Naive B cell (primary cell): ENCODE results near the gene NFIB. TPM values are rescaled to one million over a fixed set of nuclear protein-coding genes. Genes with fewer than 3 reads are reported as not detected.

ENCODE experiments used
- ATAC-seq, 2 donors: fragments of 150-1000 bp; cut with Tn5 transposase; 2 replicates each; pipeline ENCODE4 v1.10.0; 2021; ENCODE audit warnings: low read depth in 2 of 2, mild to moderate bottlenecking in 2 of 2, moderate library complexity in 2 of 2
- DNase-seq: peaks from one replicate; pipeline ENCODE4 v3.0.0; 2022
- H3K27ac Mint-ChIP-seq, 6 donors: one replicate each; pipeline ENCODE4 v1.8.0; 2020 to 2022; ENCODE audit warnings: mild to moderate bottlenecking in 6 of 6, mixed read lengths in 6 of 6, moderate library complexity in 5 of 6, inconsistent platforms in 2 of 6
- H3K27me3 Mint-ChIP-seq, 3 donors: one replicate each; pipeline ENCODE4 v1.8.0; 2021 to 2022; ENCODE audit warnings: mixed read lengths in 3 of 3, mild to moderate bottlenecking in 1 of 3
- H3K36me3 Mint-ChIP-seq, 2 donors: one replicate each; pipeline ENCODE4 v1.8.0; 2020 to 2022; ENCODE audit warnings: mixed read lengths in 2 of 2, inconsistent platforms in 1 of 2, mild to moderate bottlenecking in 1 of 2
- H3K4me1 Mint-ChIP-seq, 3 donors: one replicate each; pipeline ENCODE4 v1.8.0; 2020 to 2022; ENCODE audit warnings: mixed read lengths in 3 of 3, inconsistent platforms in 1 of 3, mild to moderate bottlenecking in 1 of 3, moderate library complexity in 1 of 3
- H3K4me3 Mint-ChIP-seq, 8 donors: one replicate each; pipeline ENCODE4 v1.8.0; 2020 to 2022; ENCODE audit warnings: mild to moderate bottlenecking in 8 of 8, mixed read lengths in 8 of 8, moderate library complexity in 8 of 8, inconsistent platforms in 2 of 8
- H3K9me3 Mint-ChIP-seq, 7 donors: one replicate each; pipeline ENCODE4 v1.8.0; 2020 to 2022; ENCODE audit warnings: mixed read lengths in 7 of 7, mild to moderate bottlenecking in 5 of 7, inconsistent platforms in 2 of 7, moderate library complexity in 1 of 7
- polyA plus RNA-seq, 6 donors: library from polyadenylated mRNA; unstranded; fragments of 300-500 nt; fragmentation: Illumina TruSeq; gene quantifications; one replicate each; pipeline ENCODE4 v1.2.3, GENCODE V29; 2021; ENCODE audit warnings: low read depth in 6 of 6

NFIB gene
- polyA plus RNA-seq, 6 donors from 2014 or later = 0.31 to 0.69 (median 0.41) TPM; not detected in 3

DNA sequence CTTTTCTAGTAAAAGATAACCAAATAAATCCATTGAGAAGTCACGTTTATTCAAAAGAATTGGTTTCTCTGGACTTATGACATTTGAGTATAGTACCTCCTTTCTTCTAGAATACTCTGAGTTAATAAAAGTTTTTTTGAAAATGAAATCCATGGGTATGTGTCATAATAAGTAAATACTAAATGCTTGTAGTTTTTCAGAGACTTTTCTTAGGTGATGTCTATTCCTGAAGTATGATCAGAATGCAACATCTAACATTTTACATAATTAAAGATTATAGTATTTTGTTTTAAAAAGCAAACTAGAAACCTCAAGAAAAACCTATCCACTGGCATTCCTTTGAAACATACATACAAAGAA lies 63.2 kb downstream of the NFIB start:
- Mint-ChIP-seq H3K4me1 (no peaks in the 10 kb centered on the region), H3K27ac (no peak overlapping the region), H3K9me3 (peaks cover 0 to 4% (median 2%) of the 10 kb centered on the region in 7 donors), H3K4me3 (no peak overlapping the region), H3K36me3 (no peaks in the 10 kb centered on the region), H3K27me3 (no peaks in the 10 kb centered on the region)
- ATAC-seq (no peak), DNase-seq (no peak)

- ATAC-seq (no peak), DNase-seq (no peak)
- Mint-ChIP-seq H3K4me1 (no peaks in the 10 kb centered on the region), H3K27me3 (peaks cover 0 to 4% (median 0%) of the 10 kb centered on the region in 3 donors), H3K36me3 (no peaks in the 10 kb centered on the region), H3K9me3 (peaks cover 0 to 4% (median 2%) of the 10 kb centered on the region in 7 donors), H3K27ac (no peak overlapping the region), H3K4me3 (no peak overlapping the region)
Measured at GRCh38 chr9:14249527-14249926, 64.4 kb downstream of the NFIB start.

DNA sequence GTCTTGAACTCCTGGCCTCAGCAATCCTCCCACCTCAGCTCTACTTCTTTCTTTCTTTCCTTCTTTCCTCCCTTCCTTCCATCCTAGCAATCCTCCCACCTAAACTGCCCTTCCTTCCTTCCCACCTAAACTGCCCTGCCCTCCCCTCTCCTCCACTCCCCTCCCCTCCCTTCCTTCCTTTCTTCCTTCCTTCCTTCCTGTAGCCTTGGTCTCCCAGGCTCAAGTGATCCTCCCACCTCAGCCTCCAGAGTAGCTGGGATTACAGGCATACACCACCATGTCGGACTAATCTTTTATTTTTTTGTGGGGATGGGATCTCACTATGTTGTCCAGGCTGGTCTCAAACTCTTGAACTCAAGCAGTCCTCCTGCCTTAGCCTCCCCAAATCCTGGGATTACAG lies 65.8 kb downstream of the NFIB start:
- ATAC-seq = no peak
- no peak for DNase-seq
- no peak overlapping the region for H3K4me3 Mint-ChIP-seq
- H3K9me3 Mint-ChIP-seq = peaks cover 0 to 3% (median 0%) of the 10 kb centered on the region in 7 donors
- H3K36me3 Mint-ChIP-seq = no peaks in the 10 kb centered on the region
- peaks cover 0 to 4% (median 0%) of the 10 kb centered on the region in 3 donors for H3K27me3 Mint-ChIP-seq
- H3K27ac Mint-ChIP-seq = no peak overlapping the region
- no peaks in the 10 kb centered on the region for H3K4me1 Mint-ChIP-seq

- DNase-seq (no peak), ATAC-seq (no peak)
- Mint-ChIP-seq H3K9me3 (peaks cover 0 to 3% (median 0%) of the 10 kb centered on the region in 7 donors), H3K36me3 (no peaks in the 10 kb centered on the region), H3K27me3 (peaks cover 0 to 4% (median 0%) of the 10 kb centered on the region in 3 donors), H3K27ac (no peak overlapping the region), H3K4me3 (no peak overlapping the region), H3K4me1 (no peaks in the 10 kb centered on the region)
Measured at GRCh38 chr9:14247577-14247976, 66.4 kb downstream of the NFIB start.

DNA sequence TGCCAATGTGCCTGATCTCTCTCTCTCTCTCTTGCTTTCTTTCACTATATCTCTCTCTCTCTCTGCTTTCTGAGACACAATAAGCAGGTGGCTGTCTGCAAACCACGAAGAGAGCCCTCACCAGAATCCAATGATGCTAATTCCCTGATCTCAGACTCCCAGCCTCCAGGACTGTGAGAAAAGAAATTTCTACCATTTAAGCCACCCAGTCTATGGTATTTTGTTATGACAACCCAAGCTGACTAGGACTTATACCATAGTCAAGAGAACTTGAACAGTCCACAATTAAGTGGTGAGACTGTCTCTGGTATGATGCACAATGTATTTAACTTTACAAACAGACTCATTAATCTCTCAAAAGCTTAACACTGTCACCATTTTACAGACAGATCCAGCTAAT lies 67.0 kb downstream of the NFIB start:
- no peak overlapping the region for H3K4me3 Mint-ChIP-seq
- H3K9me3 Mint-ChIP-seq = peaks cover 0 to 3% (median 0%) of the 10 kb centered on the region in 7 donors
- no peaks in the 10 kb centered on the region for H3K4me1 Mint-ChIP-seq
- DNase-seq (no peak), ATAC-seq (no peak)
- H3K27ac Mint-ChIP-seq = no peak overlapping the region
- peaks cover 0 to 4% (median 0%) of the 10 kb centered on the region in 3 donors for H3K27me3 Mint-ChIP-seq
- H3K36me3 Mint-ChIP-seq = no peaks in the 10 kb centered on the region

GRCh38 chr9:14245901-14246525 lies 67.9 kb downstream of the NFIB start:
- H3K4me1 Mint-ChIP-seq = no peaks in the 10 kb centered on the region
- DNase-seq = no peak
- peaks cover 0 to 3% (median 0%) of the 10 kb centered on the region in 7 donors for H3K9me3 Mint-ChIP-seq
- no peak overlapping the region for H3K27ac Mint-ChIP-seq
- no peak overlapping the region for H3K4me3 Mint-ChIP-seq
- no peak for ATAC-seq
- H3K27me3 Mint-ChIP-seq = peaks cover 0 to 4% (median 0%) of the 10 kb centered on the region in 3 donors
- H3K36me3 Mint-ChIP-seq = no peaks in the 10 kb centered on the region

- DNase-seq = no peak
- no peaks in the 10 kb centered on the region for H3K4me1 Mint-ChIP-seq
- ATAC-seq = no peak
- H3K27ac Mint-ChIP-seq = no peak overlapping the region
- H3K36me3 Mint-ChIP-seq = no peaks in the 10 kb centered on the region
- H3K4me3 Mint-ChIP-seq = no peak overlapping the region
- H3K27me3 Mint-ChIP-seq = peaks cover 0 to 4% (median 0%) of the 10 kb centered on the region in 3 donors
- peaks cover 0 to 4% (median 0%) of the 10 kb centered on the region in 7 donors for H3K9me3 Mint-ChIP-seq
Measured at GRCh38 chr9:14243514-14244042, 70.4 kb downstream of the NFIB start.

GRCh38 chr9:14242150-14242805 lies 71.7 kb downstream of the NFIB start:
- Mint-ChIP-seq H3K27me3 (peaks cover 4 to 6% (median 5%) of the 10 kb centered on the region in 3 donors), H3K4me1 (no peaks in the 10 kb centered on the region), H3K36me3 (no peaks in the 10 kb centered on the region), H3K4me3 (no peak overlapping the region), H3K27ac (no peak overlapping the region), H3K9me3 (peaks cover 0 to 5% (median 0%) of the 10 kb centered on the region in 7 donors)
- ATAC-seq (no peak), DNase-seq (no peak)

DNA sequence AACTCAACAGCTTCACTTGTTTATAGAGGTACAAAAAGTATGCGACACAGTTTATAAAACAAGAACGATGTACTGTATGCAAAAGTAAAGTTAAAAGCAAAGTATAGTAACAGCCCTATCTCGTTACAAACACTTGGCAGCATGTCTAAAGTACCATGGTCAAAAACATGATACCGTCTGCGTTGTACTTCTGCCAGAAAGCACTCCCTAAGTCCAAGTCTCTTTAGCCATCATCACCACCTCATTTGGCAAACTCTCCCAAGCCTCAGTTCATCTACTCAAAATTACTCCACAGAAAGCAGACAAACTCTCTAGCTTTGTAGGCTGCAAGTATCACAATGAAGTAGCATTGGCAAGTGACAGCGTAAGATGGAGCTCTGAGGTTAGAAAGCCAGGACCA lies 73.4 kb downstream of the NFIB start:
- no peak for ATAC-seq
- H3K9me3 Mint-ChIP-seq = peaks cover 0 to 5% (median 0%) of the 10 kb centered on the region in 7 donors
- H3K4me1 Mint-ChIP-seq = no peaks in the 10 kb centered on the region

DNA sequence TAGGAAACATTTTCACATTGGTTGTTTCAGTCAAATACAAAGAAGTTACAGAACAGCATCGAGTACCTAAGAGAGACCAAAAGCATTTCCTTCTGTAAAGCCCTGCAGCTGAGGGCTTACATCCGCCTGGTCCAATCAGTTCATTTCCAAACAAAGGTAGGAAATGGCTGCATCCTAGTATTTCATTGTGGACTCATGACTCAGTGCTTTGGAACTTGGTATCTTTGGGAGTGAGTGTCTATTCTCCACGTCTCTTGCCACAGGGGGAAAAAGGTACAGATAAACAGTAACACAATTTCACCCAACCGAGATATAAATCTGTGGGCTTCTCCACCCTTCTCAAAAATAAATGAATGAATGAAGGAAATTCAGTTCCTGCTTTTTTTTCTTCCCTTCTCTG lies 75.4 kb downstream of the NFIB start:
- Mint-ChIP-seq H3K4me1 (no peaks in the 10 kb centered on the region), H3K27ac (no peak overlapping the region), H3K4me3 (no peak overlapping the region), H3K9me3 (peaks cover 0 to 5% (median 0%) of the 10 kb centered on the region in 7 donors), H3K36me3 (no peaks in the 10 kb centered on the region), H3K27me3 (peaks cover 0 to 6% (median 5%) of the 10 kb centered on the region in 3 donors)
- ATAC-seq (no peak), DNase-seq (no peak)

More for the DNA sequence above, 73.4 kb downstream of the NFIB start:
- no peak for DNase-seq
- H3K36me3 Mint-ChIP-seq = no peaks in the 10 kb centered on the region
- H3K4me3 Mint-ChIP-seq = no peak overlapping the region
- no peak overlapping the region for H3K27ac Mint-ChIP-seq
- H3K27me3 Mint-ChIP-seq = peaks cover 4 to 6% (median 5%) of the 10 kb centered on the region in 3 donors

DNA sequence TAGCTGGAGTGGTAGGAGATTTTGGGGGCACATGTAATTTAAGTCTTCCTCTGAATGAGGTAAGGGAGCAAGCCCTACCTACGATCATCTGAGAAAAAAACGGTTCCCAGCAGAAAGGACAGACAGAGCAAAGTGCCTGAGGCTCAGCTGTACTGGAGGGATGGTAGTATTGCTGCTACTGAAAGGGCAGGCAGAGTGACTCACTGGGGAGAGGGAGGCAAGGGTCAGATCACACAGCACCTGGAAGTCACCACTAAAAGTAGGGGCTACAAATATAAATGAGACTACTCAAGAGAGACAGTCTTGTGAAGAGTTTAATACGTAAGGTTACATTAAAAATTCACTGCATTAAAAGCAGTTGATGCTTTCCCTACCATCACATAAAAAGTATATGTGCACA lies 75.9 kb downstream of the NFIB start:
- no peak overlapping the region for H3K27ac Mint-ChIP-seq
- peaks cover 0 to 5% (median 0%) of the 10 kb centered on the region in 7 donors for H3K9me3 Mint-ChIP-seq
- H3K36me3 Mint-ChIP-seq = no peaks in the 10 kb centered on the region
- ATAC-seq (no peak), DNase-seq (no peak)
- H3K27me3 Mint-ChIP-seq = peaks cover 0 to 6% (median 5%) of the 10 kb centered on the region in 3 donors
- no peaks in the 10 kb centered on the region for H3K4me1 Mint-ChIP-seq
- no peak overlapping the region for H3K4me3 Mint-ChIP-seq

DNA sequence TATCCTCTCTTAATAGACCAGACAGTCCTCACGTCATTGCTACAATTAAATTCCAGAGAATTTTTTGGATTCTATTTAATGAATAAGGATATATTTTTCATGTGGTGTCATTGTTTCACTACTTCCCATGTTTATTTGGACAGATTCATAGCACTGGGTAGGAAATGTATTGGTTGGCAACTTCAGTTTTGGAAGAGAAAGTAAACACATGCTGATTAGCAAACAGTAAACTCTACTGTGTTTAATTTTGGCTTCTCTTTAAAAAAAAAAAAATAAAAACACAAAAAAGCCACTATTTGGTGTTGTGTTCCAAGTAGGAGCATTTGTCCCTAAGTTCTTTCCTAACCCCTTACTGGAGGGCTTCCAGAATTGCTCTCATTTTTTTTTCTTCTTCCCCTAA lies 77.3 kb downstream of the NFIB start:
- Mint-ChIP-seq H3K27me3 (peaks cover 0 to 6% (median 5%) of the 10 kb centered on the region in 3 donors), H3K4me3 (no peak overlapping the region), H3K27ac (no peak overlapping the region), H3K4me1 (no peaks in the 10 kb centered on the region), H3K9me3 (peaks cover 0 to 5% (median 0%) of the 10 kb centered on the region in 7 donors), H3K36me3 (no peaks in the 10 kb centered on the region)
- no peak for DNase-seq
- ATAC-seq = no peak

DNA sequence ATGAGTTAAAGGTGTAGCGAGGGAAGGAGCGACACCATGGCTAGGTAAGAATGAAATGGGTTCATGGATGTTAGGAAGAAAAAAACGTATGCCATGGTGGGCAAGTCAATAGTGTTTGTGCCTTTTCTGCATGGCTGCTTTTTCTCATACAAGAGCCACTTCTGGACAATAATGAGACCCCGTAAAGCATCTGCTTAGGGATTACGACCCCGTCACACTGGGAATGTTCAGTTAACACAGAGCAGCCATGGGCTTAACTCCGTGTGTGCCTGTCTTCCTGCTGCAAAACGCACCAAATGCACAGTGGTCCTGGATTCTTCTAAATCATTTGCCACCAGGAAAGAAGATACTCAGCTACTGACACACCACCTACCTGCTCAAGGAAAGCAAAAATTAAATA lies 81.8 kb downstream of the NFIB start:
- DNase-seq (no peak), ATAC-seq (no peak)
- Mint-ChIP-seq H3K27ac (no peak overlapping the region), H3K9me3 (peaks cover 0 to 2% (median 0%) of the 10 kb centered on the region in 7 donors), H3K4me3 (no peak overlapping the region), H3K4me1 (no peaks in the 10 kb centered on the region), H3K36me3 (no peaks in the 10 kb centered on the region), H3K27me3 (no peaks in the 10 kb centered on the region)
